ENCODE data around the gene GPR162. TPM values are rescaled to one million over a fixed set of nuclear protein-coding genes. Genes with fewer than 3 reads are reported as not detected.

The GPR162 gene
- total and polyA plus RNA-seq, 2 donors from 2014 or later, result 5.0 to 9.8 TPM

DNA sequence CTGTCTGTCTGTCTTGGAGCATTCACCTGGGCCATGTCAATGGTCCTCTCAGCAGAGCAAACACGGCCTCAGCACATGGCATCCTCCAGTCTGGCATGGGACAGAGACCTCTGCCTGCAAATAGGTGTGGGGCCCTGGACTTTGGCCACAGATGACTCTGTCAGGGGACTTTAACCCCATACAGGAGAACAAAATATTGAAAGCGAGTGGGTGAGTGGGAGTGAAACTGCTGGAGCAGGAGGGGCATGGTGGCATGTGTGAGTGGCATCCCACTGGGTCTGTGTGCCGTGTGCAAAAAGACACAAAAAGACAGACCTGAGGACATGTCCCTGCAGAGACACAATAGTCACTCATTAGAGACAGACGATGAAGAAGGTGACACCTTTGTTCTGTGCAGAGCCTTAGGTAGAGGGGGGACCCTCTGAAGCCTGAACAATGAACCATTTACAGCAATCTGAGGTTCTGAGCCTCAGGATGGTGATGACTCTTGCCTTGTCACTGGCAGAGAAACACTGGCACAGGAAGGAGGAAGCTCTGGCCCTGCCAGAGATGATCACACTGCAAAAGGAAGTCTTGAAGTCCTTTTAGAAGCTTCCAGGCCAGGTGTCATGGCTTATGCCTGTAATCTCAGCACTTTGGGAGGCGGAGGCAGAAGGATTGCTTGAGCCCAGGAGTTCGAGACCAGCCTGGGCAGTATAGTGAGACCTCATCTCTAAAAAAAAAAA, 41.8 kb upstream of the GPR162 start:
- H3K9ac ChIP-seq (ENCODE audit: low read length in 3 of 3), result no peak overlapping the region
- FAIRE-seq, result no peak
- no peak overlapping the region for H3K27ac ChIP-seq (ENCODE audit: low read depth in 2 of 2, low read length in 2 of 2)
- no peaks in the 10 kb centered on the region for H3K27me3 ChIP-seq (ENCODE audit: control insufficient read depth, insufficient read depth, low read length)
- peaks cover 0 to 15% (median 10%) of the 10 kb centered on the region in 3 donors for H3K4me1 ChIP-seq (ENCODE audit: control insufficient read depth in 2 of 3, insufficient read depth in 2 of 3, low read depth in 1 of 3, low read length in 3 of 3)
- no peak for DNase-seq
- TF ChIP-seq, protein P1, sequence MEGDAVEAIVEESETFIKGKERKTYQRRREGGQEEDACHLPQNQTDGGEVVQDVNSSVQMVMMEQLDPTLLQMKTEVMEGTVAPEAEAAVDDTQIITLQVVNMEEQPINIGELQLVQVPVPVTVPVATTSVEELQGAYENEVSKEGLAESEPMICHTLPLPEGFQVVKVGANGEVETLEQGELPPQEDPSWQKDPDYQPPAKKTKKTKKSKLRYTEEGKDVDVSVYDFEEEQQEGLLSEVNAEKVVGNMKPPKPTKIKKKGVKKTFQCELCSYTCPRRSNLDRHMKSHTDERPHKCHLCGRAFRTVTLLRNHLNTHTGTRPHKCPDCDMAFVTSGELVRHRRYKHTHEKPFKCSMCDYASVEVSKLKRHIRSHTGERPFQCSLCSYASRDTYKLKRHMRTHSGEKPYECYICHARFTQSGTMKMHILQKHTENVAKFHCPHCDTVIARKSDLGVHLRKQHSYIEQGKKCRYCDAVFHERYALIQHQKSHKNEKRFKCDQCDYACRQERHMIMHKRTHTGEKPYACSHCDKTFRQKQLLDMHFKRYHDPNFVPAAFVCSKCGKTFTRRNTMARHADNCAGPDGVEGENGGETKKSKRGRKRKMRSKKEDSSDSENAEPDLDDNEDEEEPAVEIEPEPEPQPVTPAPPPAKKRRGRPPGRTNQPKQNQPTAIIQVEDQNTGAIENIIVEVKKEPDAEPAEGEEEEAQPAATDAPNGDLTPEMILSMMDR (IDR thresholded peaks at IDR 0.05; ENCODE audit: borderline replicate concordance, extremely low read depth, insufficient read depth), result no peak
- intact Hi-C loops (cut with DNase I), result no loop called here
- H3K9me3 ChIP-seq (ENCODE audit: control insufficient read depth in 2 of 3, insufficient read depth in 1 of 3, low read length in 3 of 3), result no peaks in the 10 kb centered on the region
- no peak overlapping the region for H3K4me3 ChIP-seq (ENCODE audit: low read length in 3 of 3)
- no peaks in the 10 kb centered on the region for H3K36me3 ChIP-seq (ENCODE audit: control insufficient read depth in 2 of 3, insufficient read depth in 3 of 3, low read length in 3 of 3)

DNA sequence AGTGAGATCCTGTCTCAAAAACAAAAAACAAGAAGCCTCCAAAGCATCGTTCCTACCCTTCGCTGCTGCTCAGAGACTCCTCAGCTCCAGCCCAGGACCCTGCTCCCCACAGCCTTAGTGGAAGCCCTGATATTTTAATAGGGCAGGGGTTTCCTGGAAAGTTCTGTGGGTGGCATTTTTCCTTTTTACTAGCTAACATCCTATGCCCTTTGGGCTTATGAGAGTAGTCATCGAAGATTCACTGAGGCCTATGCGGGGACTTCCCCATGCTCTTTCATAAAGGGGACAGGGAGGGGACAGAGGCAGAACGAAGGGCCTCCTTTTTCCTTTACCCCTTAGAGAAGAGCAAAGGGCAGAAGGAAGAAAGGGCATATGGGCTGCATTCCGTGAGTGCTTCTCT, 41.0 kb upstream of the GPR162 start:
- no peak for FAIRE-seq
- no peak overlapping the region for H3K9ac ChIP-seq (ENCODE audit: low read length in 3 of 3)
- peaks cover 0 to 15% (median 10%) of the 10 kb centered on the region in 3 donors for H3K4me1 ChIP-seq (ENCODE audit: control insufficient read depth in 2 of 3, insufficient read depth in 2 of 3, low read depth in 1 of 3, low read length in 3 of 3)
- H3K36me3 ChIP-seq (ENCODE audit: control insufficient read depth in 2 of 3, insufficient read depth in 3 of 3, low read length in 3 of 3), result no peaks in the 10 kb centered on the region
- no peaks in the 10 kb centered on the region for H3K9me3 ChIP-seq (ENCODE audit: control insufficient read depth in 2 of 3, insufficient read depth in 1 of 3, low read length in 3 of 3)
- H3K4me3 ChIP-seq (ENCODE audit: low read length in 3 of 3), result no peak overlapping the region
- intact Hi-C loops (cut with DNase I), result no loop called here
- no peak overlapping the region for H3K27ac ChIP-seq (ENCODE audit: low read depth in 2 of 2, low read length in 2 of 2)
- TF ChIP-seq, protein P1 (IDR thresholded peaks at IDR 0.05; ENCODE audit: borderline replicate concordance, extremely low read depth, insufficient read depth), result no peak
- H3K27me3 ChIP-seq (ENCODE audit: control insufficient read depth, insufficient read depth, low read length), result no peaks in the 10 kb centered on the region
- no peak for DNase-seq

DNA sequence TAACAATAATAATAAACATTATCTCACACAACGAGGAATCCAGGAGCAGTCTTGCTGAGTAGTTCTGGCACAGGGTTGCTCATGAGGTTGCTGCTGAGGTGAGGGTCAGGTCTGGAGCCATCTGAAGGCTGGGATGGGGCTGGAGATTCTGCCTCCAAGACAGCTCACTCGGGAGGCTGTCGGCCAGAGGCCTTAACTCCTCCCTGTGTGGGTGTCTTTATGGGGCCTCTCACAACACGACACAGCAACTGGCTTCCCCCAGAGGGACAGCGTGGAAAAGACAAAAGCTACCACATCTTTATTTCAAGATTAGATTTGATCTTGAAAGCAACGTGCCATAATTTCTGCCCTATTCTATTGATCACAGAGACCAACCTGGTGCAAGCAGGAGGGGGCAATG, 39.5 kb upstream of the GPR162 start:
- Histone ChIP-seq H3K36me3 (ENCODE audit: control insufficient read depth in 2 of 3, insufficient read depth in 3 of 3, low read length in 3 of 3) (no peaks in the 10 kb centered on the region), H3K4me1 (ENCODE audit: control insufficient read depth in 2 of 3, insufficient read depth in 2 of 3, low read depth in 1 of 3, low read length in 3 of 3) (peaks cover 0 to 15% (median 10%) of the 10 kb centered on the region in 3 donors), H3K4me3 (ENCODE audit: low read length in 3 of 3) (no peak overlapping the region), H3K27ac (ENCODE audit: low read depth in 2 of 2, low read length in 2 of 2) (no peak overlapping the region), H3K27me3 (ENCODE audit: control insufficient read depth, insufficient read depth, low read length) (no peaks in the 10 kb centered on the region), H3K9me3 (ENCODE audit: control insufficient read depth in 2 of 3, insufficient read depth in 1 of 3, low read length in 3 of 3) (no peaks in the 10 kb centered on the region), H3K9ac (ENCODE audit: low read length in 3 of 3) (no peak overlapping the region)
- intact Hi-C loops (cut with DNase I), result no loop called here
- TF ChIP-seq, protein P1 (IDR thresholded peaks at IDR 0.05; ENCODE audit: borderline replicate concordance, extremely low read depth, insufficient read depth), result no peak
- DNase-seq (no peak), FAIRE-seq (no peak)

Data from kidney (tissue), 14 donors.